CD14-positive monocyte (primary cell): ENCODE data around the gene TBCD. TPM values are rescaled to one million over a fixed set of nuclear protein-coding genes. Genes with fewer than 3 reads are reported as not detected.

ENCODE experiments used
- DNase-seq, 3 donors: peaks; one replicate each; pipeline ENCODE4 v3.0.0-alpha.2; 2011 to 2022
- H2AFZ ChIP-seq: 2 replicates; pipeline ENCODE4 v1.6.0; 2012; ENCODE audit warnings: mild to moderate bottlenecking, low read depth, low read length, inconsistent platforms; ENCODE audit not compliant: insufficient read depth, poor library complexity, severe bottlenecking
- H3K27ac ChIP-seq, 2 donors: 1 replicate in 1 of 2; 2 replicates in 1 of 2; pipeline ENCODE4 v1.5.1; 2012 to 2013; ENCODE audit warnings: low read length in 2 of 2, control low read depth in 1 of 2, inconsistent platforms in 1 of 2, low read depth in 1 of 2, mild to moderate bottlenecking in 1 of 2
- H3K27me3 ChIP-seq, 2 donors: one replicate each; pipeline versions ENCODE4 v1.6.0 to v1.6.1; 2011 to 2013; ENCODE audit warnings: low read length in 2 of 2; ENCODE audit not compliant: control insufficient read depth in 2 of 2, insufficient read depth in 2 of 2
- H3K36me3 ChIP-seq, 2 donors: replicated peaks in 1 of 2; 1 replicate in 1 of 2; 2 replicates in 1 of 2; pipeline versions ENCODE4 v1.5.1 to v1.6.1; 2012 to 2013; ENCODE audit warnings: low read length in 2 of 2, control low read depth in 1 of 2, inconsistent platforms in 1 of 2, mild to moderate bottlenecking in 1 of 2; ENCODE audit not compliant: insufficient read depth in 2 of 2, control insufficient read depth in 1 of 2
- H3K4me1 ChIP-seq, 2 donors: 1 replicate in 1 of 2; 2 replicates in 1 of 2; pipeline versions ENCODE4 v1.5.1 to v1.6.1; 2012 to 2013; ENCODE audit warnings: low read length in 2 of 2, control low read depth in 1 of 2, inconsistent platforms in 1 of 2, mild to moderate bottlenecking in 1 of 2, moderate library complexity in 1 of 2; ENCODE audit not compliant: insufficient read depth in 2 of 2, control insufficient read depth in 1 of 2
- H3K4me2 ChIP-seq: replicated peaks from 2 replicates; pipeline ENCODE3; 2012; ENCODE audit warnings: low read length, moderate library complexity, mild to moderate bottlenecking; ENCODE audit not compliant: poor library complexity, severe bottlenecking; ENCODE audit errors: extremely low read depth
- H3K4me3 ChIP-seq, 3 experiments: fragments of 200-600 bp in 1 of 3; sonication (generic) in 1 of 3; replicated peaks in 1 of 3; 1 replicate in 2 of 3; 2 replicates in 1 of 3; pipeline ENCODE4 v1.5.1; 2011 to 2013; ENCODE audit warnings: low read length in 3 of 3, mild to moderate bottlenecking in 3 of 3, control low read depth in 2 of 3, low read depth in 2 of 3, inconsistent platforms in 1 of 3, moderate library complexity in 1 of 3
- H3K79me2 ChIP-seq: 2 replicates; pipeline ENCODE4 v1.6.0; 2012; ENCODE audit warnings: mild to moderate bottlenecking, control low read depth, inconsistent platforms, low read length, moderate library complexity; ENCODE audit not compliant: insufficient read depth
- H3K9ac ChIP-seq: 2 replicates; pipeline ENCODE4 v1.6.0; 2017; ENCODE audit warnings: low read length, mild to moderate bottlenecking; ENCODE audit not compliant: insufficient read depth, poor library complexity, severe bottlenecking
- H3K9me3 ChIP-seq, 2 donors: replicated peaks in 1 of 2; 1 replicate in 1 of 2; 2 replicates in 1 of 2; pipeline versions ENCODE4 v1.5.1 to v1.6.1; 2012 to 2013; ENCODE audit warnings: low read length in 2 of 2, control low read depth in 1 of 2; ENCODE audit not compliant: control insufficient read depth in 1 of 2, insufficient read depth in 1 of 2
- H4K20me1 ChIP-seq: 2 replicates; pipeline ENCODE4 v1.6.0; 2012; ENCODE audit warnings: mild to moderate bottlenecking, low read length, control low read depth, moderate library complexity; ENCODE audit not compliant: insufficient read depth
- H3K27ac Mint-ChIP-seq, 7 donors: one replicate each; pipeline ENCODE4 v1.8.0; 2020; ENCODE audit warnings: mild to moderate bottlenecking in 7 of 7, mixed read lengths in 7 of 7, moderate library complexity in 6 of 7, inconsistent platforms in 2 of 7
- H3K27me3 Mint-ChIP-seq, 3 donors: one replicate each; pipeline ENCODE4 v1.8.0; 2021 to 2022; ENCODE audit warnings: low read depth in 3 of 3, mild to moderate bottlenecking in 3 of 3, mixed read lengths in 3 of 3, moderate library complexity in 3 of 3, inconsistent platforms in 1 of 3
- H3K36me3 Mint-ChIP-seq, 2 donors: one replicate each; pipeline ENCODE4 v1.8.0; 2020; ENCODE audit warnings: mixed read lengths in 2 of 2, inconsistent platforms in 1 of 2, mild to moderate bottlenecking in 1 of 2
- H3K4me1 Mint-ChIP-seq: one replicate; pipeline ENCODE4 v1.8.0; 2020; ENCODE audit warnings: mild to moderate bottlenecking, mixed read lengths
- H3K4me3 Mint-ChIP-seq, 2 donors: one replicate each; pipeline ENCODE4 v1.8.0; 2020; ENCODE audit warnings: mild to moderate bottlenecking in 2 of 2, mixed read lengths in 2 of 2, moderate library complexity in 1 of 2
- H3K9me3 Mint-ChIP-seq, 7 donors: one replicate each; pipeline ENCODE4 v1.8.0; 2020 to 2022; ENCODE audit warnings: mixed read lengths in 7 of 7, mild to moderate bottlenecking in 6 of 7, moderate library complexity in 6 of 7, inconsistent platforms in 2 of 7
- WGBS: methylation state at CpG from one replicate; pipeline ENCODE4 v1.1.5; 2013; ENCODE audit warnings: missing lambda C conversion rate; ENCODE audit not compliant: insufficient coverage; 5-methylcytosine and 5-hydroxymethylcytosine counted together
- intact Hi-C, 2 donors: fragments of 100-400 bp; cut with micrococcal nuclease; formaldehyde crosslinking; loops; one replicate each; pipeline versions ENCODE4 v1.15.0 to v1.15.1; 2023
- polyA plus RNA-seq, 3 donors: library from polyadenylated mRNA; depleted of rRNA in 1 of 3; unstranded in 2 of 3; stranded (reverse) in 1 of 3; fragments of 300-500 nt in 2 of 3; fragments of >200 nt in 1 of 3; fragmentation: Illumina TruSeq in 2 of 3; gene quantifications; 1 replicate in 2 of 3; 2 replicates in 1 of 3; pipeline ENCODE4 v1.2.3, GENCODE V29; 2012 to 2021
- TF ChIP-seq, protein P1 (sequence below): fragments of 200-600 bp; IDR thresholded peaks from one replicate; pipeline ENCODE4 v1.8.0; 2022; ENCODE audit warnings: antibody characterized with exemption, mild to moderate bottlenecking

Gene TBCD
- polyA plus RNA-seq, 3 donors, result 54.7 to 74.0 (median 66.6) TPM

DNA sequence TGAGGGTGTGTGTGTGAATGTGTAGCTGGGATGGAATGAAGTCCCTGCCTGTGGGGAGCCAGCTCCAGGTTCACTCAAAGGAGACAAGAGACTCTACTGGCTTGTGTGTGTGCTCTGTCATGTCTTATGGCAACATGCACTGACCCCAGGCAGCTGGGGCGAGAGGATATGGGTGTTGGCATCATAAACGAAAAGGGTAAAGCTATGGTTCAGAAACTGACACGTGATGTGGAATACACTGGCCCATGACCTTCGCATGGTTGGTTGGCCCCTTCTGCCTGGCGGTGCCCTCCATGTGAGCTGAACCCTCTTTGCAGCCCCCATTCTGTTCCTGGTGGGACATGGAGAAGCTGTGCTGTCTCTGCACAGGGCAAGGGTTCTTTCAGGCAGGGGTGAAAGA lies 66.1 kb downstream of the TBCD start:
- no peak overlapping the region for H3K9ac ChIP-seq
- peaks cover 11 to 29% (median 16%) of the 10 kb centered on the region in 7 donors for H3K9me3 Mint-ChIP-seq
- intact Hi-C loops, result no loop called here
- no peaks in the 10 kb centered on the region for H3K4me1 ChIP-seq
- H3K79me2 ChIP-seq, result no peaks in the 10 kb centered on the region
- peaks cover 4 to 12% of the 10 kb centered on the region in 2 donors for H3K9me3 ChIP-seq
- no peaks in the 10 kb centered on the region for H4K20me1 ChIP-seq
- H3K27ac Mint-ChIP-seq, result no peak overlapping the region
- no peaks in the 10 kb centered on the region for H3K27me3 ChIP-seq
- H3K4me3 ChIP-seq, result no peak overlapping the region
- H2AFZ ChIP-seq, result no peak overlapping the region
- no peak for DNase-seq
- TF ChIP-seq, protein P1, sequence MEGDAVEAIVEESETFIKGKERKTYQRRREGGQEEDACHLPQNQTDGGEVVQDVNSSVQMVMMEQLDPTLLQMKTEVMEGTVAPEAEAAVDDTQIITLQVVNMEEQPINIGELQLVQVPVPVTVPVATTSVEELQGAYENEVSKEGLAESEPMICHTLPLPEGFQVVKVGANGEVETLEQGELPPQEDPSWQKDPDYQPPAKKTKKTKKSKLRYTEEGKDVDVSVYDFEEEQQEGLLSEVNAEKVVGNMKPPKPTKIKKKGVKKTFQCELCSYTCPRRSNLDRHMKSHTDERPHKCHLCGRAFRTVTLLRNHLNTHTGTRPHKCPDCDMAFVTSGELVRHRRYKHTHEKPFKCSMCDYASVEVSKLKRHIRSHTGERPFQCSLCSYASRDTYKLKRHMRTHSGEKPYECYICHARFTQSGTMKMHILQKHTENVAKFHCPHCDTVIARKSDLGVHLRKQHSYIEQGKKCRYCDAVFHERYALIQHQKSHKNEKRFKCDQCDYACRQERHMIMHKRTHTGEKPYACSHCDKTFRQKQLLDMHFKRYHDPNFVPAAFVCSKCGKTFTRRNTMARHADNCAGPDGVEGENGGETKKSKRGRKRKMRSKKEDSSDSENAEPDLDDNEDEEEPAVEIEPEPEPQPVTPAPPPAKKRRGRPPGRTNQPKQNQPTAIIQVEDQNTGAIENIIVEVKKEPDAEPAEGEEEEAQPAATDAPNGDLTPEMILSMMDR, result no peak
- H3K4me1 Mint-ChIP-seq, result peaks cover 11% of the 10 kb centered on the region
- H3K4me2 ChIP-seq, result no peak overlapping the region
- 98% methylated on average over 5 of the region's 5 CpGs for WGBS
- H3K36me3 Mint-ChIP-seq, result peaks cover 52 to 76% of the 10 kb centered on the region in 2 donors
- peaks cover 5 to 43% of the 10 kb centered on the region in 2 donors for H3K36me3 ChIP-seq
- no peaks in the 10 kb centered on the region for H3K27me3 Mint-ChIP-seq
- H3K27ac ChIP-seq, result no peak overlapping the region
- no peak overlapping the region for H3K4me3 Mint-ChIP-seq

DNA sequence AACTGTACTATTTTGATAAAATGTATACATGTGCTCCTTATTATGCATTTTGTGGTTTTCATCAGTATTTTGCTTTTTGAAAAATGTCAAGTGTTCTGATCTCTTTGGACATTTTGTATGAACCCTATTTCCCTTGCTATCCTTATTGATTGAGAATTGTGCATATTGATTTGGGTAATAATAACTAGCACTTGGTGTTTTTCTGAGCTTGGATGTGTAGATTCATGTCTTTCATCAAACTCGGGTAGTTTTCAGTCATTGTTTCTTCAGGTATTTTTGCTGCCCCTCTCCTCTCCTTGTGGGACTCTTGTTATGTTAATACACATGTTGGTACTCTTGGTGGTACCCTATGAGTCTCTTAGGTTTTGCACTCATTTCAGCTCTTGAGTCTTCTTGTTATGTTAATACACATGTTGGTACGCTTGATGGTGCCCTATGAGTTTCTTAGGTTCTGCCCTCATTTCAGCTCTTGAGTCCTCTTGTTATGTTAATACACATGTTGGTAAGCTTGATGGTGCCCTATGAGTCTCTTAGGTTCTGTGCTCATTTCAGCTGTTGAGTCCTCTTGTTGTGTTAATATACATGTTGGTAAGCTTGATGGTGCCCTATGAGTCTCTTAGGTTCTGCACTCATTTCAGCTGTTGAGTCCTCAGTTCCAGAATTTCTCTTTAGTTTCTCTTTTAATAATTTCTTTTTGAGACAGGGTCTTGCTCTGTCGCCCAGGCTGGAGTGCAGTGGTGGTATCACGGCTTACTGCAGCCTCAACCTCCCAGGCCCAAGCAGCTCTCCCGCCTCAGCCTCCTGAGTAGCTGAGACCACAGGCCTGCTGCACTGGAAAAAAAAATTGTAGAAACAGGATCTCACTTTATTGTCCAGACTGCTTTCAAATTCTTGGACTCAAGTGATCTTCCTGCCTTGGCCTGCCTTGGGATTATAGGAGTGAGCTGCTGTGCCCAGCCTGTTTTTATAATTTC lies 68.7 kb downstream of the TBCD start:
- Mint-ChIP-seq H3K27ac (peak overlapping the region in 1 of 7 donors; percentile 50), H3K4me3 (no peak overlapping the region), H3K9me3 (peaks cover 11 to 29% (median 16%) of the 10 kb centered on the region in 7 donors), H3K36me3 (peaks cover 42 to 56% of the 10 kb centered on the region in 2 donors), H3K27me3 (no peaks in the 10 kb centered on the region), H3K4me1 (peaks cover 7% of the 10 kb centered on the region)
- intact Hi-C loops, result no loop called here
- Histone ChIP-seq H2AFZ (no peak overlapping the region), H3K4me2 (no peak overlapping the region), H3K9me3 (peaks cover 4 to 12% of the 10 kb centered on the region in 2 donors), H3K27ac (no peak overlapping the region), H3K4me1 (no peaks in the 10 kb centered on the region), H3K9ac (no peak overlapping the region), H3K27me3 (no peaks in the 10 kb centered on the region), H3K36me3 (peaks cover 5 to 34% of the 10 kb centered on the region in 2 donors), H3K4me3 (no peak overlapping the region), H3K79me2 (no peaks in the 10 kb centered on the region), H4K20me1 (no peaks in the 10 kb centered on the region)
- no peak for DNase-seq
- TF ChIP-seq, protein P1, result no peak
- WGBS, result 100% methylated on average over 3 of the region's 5 CpGs
